ENCODE results near the gene ARAP1. TPM values are rescaled to one million over a fixed set of nuclear protein-coding genes. Genes with fewer than 3 reads are reported as not detected.
A peak's percentile ranks its signal among the peaks of the same experiment; 100 is the strongest.

Gene ARAP1
- total and polyA plus RNA-seq, 2 of the 8 experiments (the other 6 are each of a cell fraction or from before 2014, with no cell fraction given): 25.7 to 61.6 TPM

DNA sequence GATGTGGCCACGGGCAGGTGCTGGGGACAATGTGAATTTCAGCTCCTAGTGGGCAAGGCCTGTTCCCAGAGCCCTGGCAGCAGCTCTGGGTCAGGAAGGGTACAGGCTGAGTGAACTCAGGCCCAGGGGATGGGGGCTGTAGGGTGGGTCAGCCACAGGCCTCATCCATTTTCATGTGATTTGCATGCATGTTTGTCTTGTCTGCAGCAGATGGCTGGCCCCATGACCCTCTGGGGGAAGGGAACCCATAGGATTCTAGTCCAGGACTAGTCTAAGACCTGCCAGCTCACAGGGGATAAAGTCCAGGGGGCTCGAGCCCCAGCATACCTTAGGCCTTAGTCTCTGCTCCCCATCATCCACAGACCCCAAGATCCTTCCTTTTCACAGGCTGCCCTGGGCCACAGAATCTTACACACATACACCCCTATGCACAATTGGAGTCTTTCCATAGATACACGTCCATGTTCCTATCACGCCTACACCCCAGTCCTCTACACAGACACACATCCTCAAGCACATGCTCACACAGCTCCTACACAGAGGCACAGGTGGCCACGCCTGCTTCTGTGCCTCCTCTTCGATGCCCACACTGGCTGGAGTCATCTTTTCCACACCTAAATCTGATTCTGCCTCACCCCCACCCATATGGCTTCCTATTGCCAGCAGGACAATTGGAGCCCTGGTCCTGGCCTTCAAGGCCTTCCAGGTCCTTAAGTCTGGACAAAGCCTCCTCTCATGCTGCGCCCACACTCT, 103.6 kb downstream of the ARAP1 start:
- Histone ChIP-seq H3K56ac (replicated peaks; ENCODE audit: insufficient read length, low read depth, low read length) (no peak overlapping the region), H3K9ac (replicated peaks in 1 of 4; ENCODE audit: extremely low read depth in 1 of 4, low read depth in 3 of 4, low read length in 3 of 4) (no peak overlapping the region), H4K5ac (ENCODE audit: insufficient read length, low read depth, low read length) (no peak overlapping the region), H3K4me1 (replicated peaks in 1 of 4; ENCODE audit: control insufficient read depth in 3 of 4, insufficient read depth in 4 of 4, low read length in 3 of 4) (peaks cover 0 to 10% (median 7%) of the 10 kb centered on the region in 4 experiments; a peak in 4 of 7 replicates), H3K27ac (ENCODE audit: low read depth, low read length) (no peak overlapping the region), H2BK15ac (ENCODE audit: low read length) (0 out of 2 replicates have a peak overlapping the region, but pooled peaks have one; percentile 46), H3K14ac (ENCODE audit: insufficient read length) (no peak overlapping the region), H4K20me1 (replicated peaks in 1 of 2; ENCODE audit: control insufficient read depth in 1 of 2, insufficient read depth in 2 of 2, low read length in 2 of 2) (no peaks in the 10 kb centered on the region), H3K23me2 (ENCODE audit: low read depth, low read length) (peaks cover 2% of the 10 kb centered on the region; the same call in 1 of the 2 replicates), H2BK120ac (replicated peaks; ENCODE audit: low read depth, low read length) (no peak overlapping the region), H3K23ac (ENCODE audit: insufficient read length) (no peak overlapping the region), H2BK20ac (ENCODE audit: low read length) (no peak overlapping the region), H3K79me1 (ENCODE audit: low read depth, low read length) (no peaks in the 10 kb centered on the region), H3K4me2 (ENCODE audit: insufficient read depth in 1 of 2, low read depth in 2 of 2, low read length in 2 of 2) (no peak overlapping the region), H3K4ac (replicated peaks; ENCODE audit: insufficient read length, low read depth, low read length) (no peak overlapping the region), H3K4me3 (ENCODE audit: extremely low read depth in 1 of 4, insufficient read depth in 2 of 4, low read depth in 3 of 4, low read length in 4 of 4) (no peak overlapping the region), H2BK5ac (ENCODE audit: low read depth, low read length) (no peak overlapping the region), H3K27me3 (replicated peaks in 1 of 4; ENCODE audit: control insufficient read depth in 3 of 4, extremely low read depth in 1 of 4, insufficient read depth in 3 of 4, low read length in 3 of 4) (peaks cover 0 to 3% (median 1%) of the 10 kb centered on the region in 4 experiments; a peak in 4 of 7 replicates), H2AFZ (ENCODE audit: low read length) (no peak overlapping the region), H3K79me2 (ENCODE audit: control insufficient read depth in 1 of 2, insufficient read depth in 2 of 2, low read length in 2 of 2) (no peaks in the 10 kb centered on the region), H3K9me3 (ENCODE audit: insufficient read depth in 2 of 2, low read depth in 1 of 2, low read length in 1 of 2) (no peaks in the 10 kb centered on the region), H3K36me3 (ENCODE audit: control insufficient read depth in 2 of 4, insufficient read depth in 4 of 4, low read length in 3 of 4) (no peaks in the 10 kb centered on the region), H4K8ac (ENCODE audit: extremely low read depth, insufficient read depth, low read length) (no peak overlapping the region), H4K91ac (replicated peaks; ENCODE audit: insufficient read length, low read length) (no peak overlapping the region), H2AK5ac (ENCODE audit: low read depth, low read length) (0 out of 2 replicates have a peak overlapping the region, but pooled peaks have one; percentile 6), H3K18ac (ENCODE audit: extremely low read depth, low read length) (no peak overlapping the region), H2BK12ac (ENCODE audit: low read depth, low read length) (0 out of 2 replicates have a peak overlapping the region, but pooled peaks have one; percentile 50)
- 82% methylated on average over 7 of the region's 7 CpGs; no CpG with 5 or more reads in 1 of the 2 experiments for WGBS, 2 experiments (ENCODE audit: extremely low coverage in 1 of 2, insufficient coverage in 1 of 2, insufficient read length in 1 of 2, insufficient replicate concordance in 2 of 2, low coverage in 1 of 2, low lambda C conversion rate in 2 of 2, missing lambda C conversion rate in 1 of 2)
- ChIA-PET CTCF (ENCODE audit: partially characterized antibody) (interaction anchor here (0.6 to 39.6 kb wide), 6 partner anchors 14 to 59 kb away, joined by 3 to 624 read pairs (median 54); no protein-coding TSS in a partner anchor), POLR2A (ENCODE audit: partially characterized antibody) (interaction anchor here (1.3 to 2.2 kb wide), 2 partner anchors 11 to 32 kb away, joined by 3 to 6 read pairs; no protein-coding TSS in a partner anchor)
- no peak for TF ChIP-seq CTBP2 (IDR thresholded peaks at IDR 0.05; ENCODE audit: borderline replicate concordance, insufficient read depth, insufficient read length, low read length)
- TF ChIP-seq TAF1 (IDR thresholded peaks at IDR 0.05; ENCODE audit: low read depth, low read length): no peak
- no peak for TF ChIP-seq KDM1A (IDR thresholded peaks at IDR 0.05; ENCODE audit: borderline replicate concordance, low read length)
- TF ChIP-seq POLR2AphosphoS5 (IDR thresholded peaks at IDR 0.05; ENCODE audit: low read depth, low read length): no peak
- no peak for TF ChIP-seq ZNF274 (IDR thresholded peaks at IDR 0.05; ENCODE audit: borderline replicate concordance, extremely low read depth, low read length)
- no peak for TF ChIP-seq JUN (IDR thresholded peaks at IDR 0.05; ENCODE audit: low read depth, low read length)
- no peak for TF ChIP-seq SIRT6 (IDR thresholded peaks at IDR 0.05; ENCODE audit: low read length)
- no peak for TF ChIP-seq SRF (IDR thresholded peaks at IDR 0.05; ENCODE audit: low read depth, low read length)
- no peak for TF ChIP-seq YY1 (IDR thresholded peaks at IDR 0.05; ENCODE audit: low read depth, low read length)
- TF ChIP-seq TBP (IDR thresholded peaks at IDR 0.05; ENCODE audit: low read depth, low read length): no peak
- DNase-seq (ENCODE audit: low read depth in 1 of 2, low spot score in 2 of 2) (no peak), FAIRE-seq (no peak)

Data from H1 (cell line).